HepG2 (cell line): ENCODE measurements around the gene UAP1L1. TPM values are rescaled to one million over a fixed set of nuclear protein-coding genes. Genes with fewer than 3 reads are reported as not detected.

Experiments
- CENPX ChIP-seq: sonication (generic); formaldehyde crosslinking; IDR thresholded peaks from 2 replicates; pipeline ENCODE4 v1.9.0; 2021; ENCODE audit warnings: mild to moderate bottlenecking, missing genetic modification reagents, moderate library complexity
- CREM ChIP-seq, 2 experiments: sonication (generic) in 1 of 2; formaldehyde crosslinking in 1 of 2; IDR thresholded peaks; 2 replicates each; pipeline versions ENCODE4 v1.4.0 to v1.6.1; 2016 to 2020; ENCODE audit warnings: antibody characterized with exemption in 1 of 2, mild to moderate bottlenecking in 1 of 2, missing genetic modification reagents in 1 of 2
- DMAP1 ChIP-seq: IDR thresholded peaks from 2 replicates; pipeline ENCODE4 v1.6.1; 2016
- HIVEP1 ChIP-seq: sonication (generic); formaldehyde crosslinking; IDR thresholded peaks from 2 replicates; pipeline ENCODE4 v1.4.0; 2020; ENCODE audit warnings: mild to moderate bottlenecking, missing genetic modification reagents
- NR2F2 ChIP-seq: IDR thresholded peaks from 2 replicates; pipeline ENCODE4 v1.6.1; 2012; ENCODE audit warnings: low read depth, inconsistent platforms, borderline replicate concordance
- POLR2A ChIP-seq, 2 experiments: IDR thresholded peaks; 2 replicates each; pipeline ENCODE4 v1.6.1; 2011; ENCODE audit warnings: low read depth in 2 of 2, low read length in 2 of 2, mild to moderate bottlenecking in 1 of 2, moderate library complexity in 1 of 2; ENCODE audit not compliant: insufficient read depth in 1 of 2
- SMYD3 ChIP-seq: sonication (generic); formaldehyde crosslinking; IDR thresholded peaks from 2 replicates; pipeline ENCODE4 v1.8.1; 2023; ENCODE audit warnings: mild to moderate bottlenecking, missing genetic modification reagents
- SNAPC2 ChIP-seq: sonication (generic); formaldehyde crosslinking; IDR thresholded peaks from 2 replicates; pipeline ENCODE4 v1.8.1; 2022; ENCODE audit warnings: mild to moderate bottlenecking, missing genetic modification reagents
- SRSF4 ChIP-seq: fragments of 200-400 bp; formaldehyde crosslinking; IDR thresholded peaks from one replicate; pipeline ENCODE4 v1.6.1; 2018; ENCODE audit warnings: mild to moderate bottlenecking, low read depth, low read length, moderate library complexity; ENCODE audit not compliant: poor library complexity, severe bottlenecking
- TOPORS ChIP-seq: sonication (generic); formaldehyde crosslinking; IDR thresholded peaks from 2 replicates; pipeline ENCODE4 v1.8.0; 2023; ENCODE audit warnings: mild to moderate bottlenecking, missing genetic modification reagents
- ZNF430 ChIP-seq: sonication (generic); formaldehyde crosslinking; IDR thresholded peaks from 2 replicates; pipeline ENCODE4 v1.9.0; 2021; ENCODE audit warnings: mild to moderate bottlenecking, missing genetic modification reagents
- ZNF501 ChIP-seq: sonication (generic); formaldehyde crosslinking; IDR thresholded peaks from 2 replicates; pipeline ENCODE4 v1.5.1; 2020; ENCODE audit warnings: mild to moderate bottlenecking, moderate library complexity, missing genetic modification reagents
- ZNF557 ChIP-seq: sonication (generic); formaldehyde crosslinking; IDR thresholded peaks from 2 replicates; pipeline ENCODE4 v1.4.0; 2020; ENCODE audit warnings: missing genetic modification reagents
- ZNF720 ChIP-seq: sonication (generic); formaldehyde crosslinking; IDR thresholded peaks from 2 replicates; pipeline ENCODE4 v1.4.0; 2020; ENCODE audit warnings: missing genetic modification reagents
- ZNF839 ChIP-seq: sonication (generic); formaldehyde crosslinking; IDR thresholded peaks from 2 replicates; pipeline ENCODE4 v1.4.0; 2020; ENCODE audit warnings: missing genetic modification reagents, mild to moderate bottlenecking, borderline replicate concordance
- ZNF878 ChIP-seq: sonication (generic); formaldehyde crosslinking; IDR thresholded peaks from 2 replicates; pipeline ENCODE4 v1.8.1; 2023; ENCODE audit warnings: mild to moderate bottlenecking, missing genetic modification reagents, moderate library complexity
- polyA plus RNA-seq, 8 experiments: library from polyadenylated mRNA; depleted of rRNA in 3 of 8; stranded (reverse) in 7 of 8; unstranded in 1 of 8; fragments of >200 nt; fragmentation: Illumina TruSeq in 4 of 8; extraction: Trizol in 4 of 8; gene quantifications; 2 replicates each; pipeline versions ENCODE4 v1.2.1 to v1.2.3, GENCODE V29; 2011 to 2016; ENCODE audit warnings: low read depth in 4 of 8, missing spikeins in 1 of 8, mixed read lengths in 1 of 8; ENCODE audit not compliant: insufficient read depth in 1 of 8
- total RNA-seq, 5 experiments: library from RNA; depleted of rRNA; stranded (reverse); fragments of >200 nt; fragmentation: Illumina TruSeq; extraction: Trizol; gene quantifications; 2 replicates each; pipeline ENCODE4 v1.2.3, GENCODE V29; 2016; ENCODE audit warnings: low read depth in 1 of 5
- TF ChIP-seq, protein P1 (sequence below): sonication (generic); formaldehyde crosslinking; IDR thresholded peaks from 2 replicates; pipeline ENCODE4 v1.8.0; 2023; ENCODE audit warnings: mild to moderate bottlenecking, missing genetic modification reagents
- TF ChIP-seq, protein P2 (sequence below): sonication (generic); formaldehyde crosslinking; IDR thresholded peaks from 2 replicates; pipeline ENCODE4 v1.4.0; 2020; ENCODE audit warnings: missing genetic modification reagents
- TF ChIP-seq, protein P3 (sequence below): sonication (generic); formaldehyde crosslinking; IDR thresholded peaks from 2 replicates; pipeline ENCODE4 v1.9.0; 2021; ENCODE audit warnings: missing genetic modification reagents, mild to moderate bottlenecking, borderline replicate concordance
- TF ChIP-seq, protein P4 (sequence below): sonication (generic); formaldehyde crosslinking; IDR thresholded peaks from 2 replicates; pipeline ENCODE4 v1.5.0; 2020; ENCODE audit warnings: missing genetic modification reagents
- TF ChIP-seq, protein P5 (sequence below): sonication (generic); formaldehyde crosslinking; IDR thresholded peaks from 2 replicates; pipeline ENCODE4 v1.9.0; 2021; ENCODE audit warnings: missing genetic modification reagents, borderline replicate concordance

The UAP1L1 gene
- total and polyA plus RNA-seq, 2 of the 13 experiments (the other 11 are each of a cell fraction or from before 2014, with no cell fraction given): 5.4 to 6.4 TPM

DNA sequence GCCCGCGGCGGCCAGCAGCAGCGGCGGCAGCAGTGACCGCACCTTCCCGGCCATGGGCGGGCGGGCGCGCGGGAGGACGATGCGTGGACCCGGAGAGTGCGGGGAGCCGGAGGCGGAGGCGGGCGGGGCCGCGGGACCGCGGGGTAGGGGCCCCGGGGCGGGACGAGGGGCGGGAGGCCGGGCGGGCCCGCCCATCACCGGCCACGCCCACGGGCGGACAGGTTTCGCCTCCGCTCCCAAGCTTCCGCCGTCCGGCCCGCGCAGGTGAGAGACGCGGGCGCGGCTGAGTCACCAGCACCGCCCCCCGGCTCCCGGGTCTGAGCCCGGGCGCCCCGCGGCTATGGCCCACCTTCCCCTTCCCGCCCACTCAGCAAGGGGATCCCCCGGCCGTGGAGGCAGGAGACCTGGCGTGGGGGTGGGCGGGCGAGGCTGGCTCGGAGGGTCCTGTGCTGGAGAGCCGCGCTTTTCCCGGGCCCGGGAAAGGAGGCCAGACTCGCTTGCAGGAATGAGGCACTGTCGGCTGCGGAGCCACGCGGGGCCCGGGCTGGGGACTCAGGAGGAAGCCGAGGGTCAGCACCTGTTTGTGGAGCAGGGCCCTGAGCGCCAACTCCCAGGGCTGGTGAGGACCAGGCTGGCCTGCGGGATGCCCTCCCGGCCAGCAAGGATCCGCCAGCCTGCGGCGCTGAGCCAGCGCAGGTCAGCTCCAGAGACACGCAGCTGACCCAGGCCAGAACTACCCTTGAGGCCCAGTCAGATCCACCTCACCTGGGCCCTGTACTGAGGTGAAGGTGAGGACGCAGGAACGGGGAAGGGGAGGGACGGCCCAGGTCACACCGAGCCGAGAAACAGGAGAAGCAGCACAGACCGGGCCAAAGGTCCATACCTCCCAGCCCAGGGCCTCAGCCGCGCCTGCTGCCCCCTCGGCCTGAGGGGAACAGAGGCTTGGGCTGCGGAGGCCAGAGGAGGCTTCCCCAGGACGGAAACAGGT lies 23.1 kb upstream of the UAP1L1 start, which contains the start of gene ENTPD2 (continued):
- TF ChIP-seq, protein P1, sequence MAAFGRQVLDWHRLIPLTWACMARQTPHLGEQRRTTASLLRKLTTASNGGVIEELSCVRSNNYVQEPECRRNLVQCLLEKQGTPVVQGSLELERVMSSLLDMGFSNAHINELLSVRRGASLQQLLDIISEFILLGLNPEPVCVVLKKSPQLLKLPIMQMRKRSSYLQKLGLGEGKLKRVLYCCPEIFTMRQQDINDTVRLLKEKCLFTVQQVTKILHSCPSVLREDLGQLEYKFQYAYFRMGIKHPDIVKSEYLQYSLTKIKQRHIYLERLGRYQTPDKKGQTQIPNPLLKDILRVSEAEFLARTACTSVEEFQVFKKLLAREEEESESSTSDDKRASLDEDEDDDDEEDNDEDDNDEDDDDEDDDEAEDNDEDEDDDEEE (CRISPR knock-in tag): no peak
- TF ChIP-seq, protein P2, sequence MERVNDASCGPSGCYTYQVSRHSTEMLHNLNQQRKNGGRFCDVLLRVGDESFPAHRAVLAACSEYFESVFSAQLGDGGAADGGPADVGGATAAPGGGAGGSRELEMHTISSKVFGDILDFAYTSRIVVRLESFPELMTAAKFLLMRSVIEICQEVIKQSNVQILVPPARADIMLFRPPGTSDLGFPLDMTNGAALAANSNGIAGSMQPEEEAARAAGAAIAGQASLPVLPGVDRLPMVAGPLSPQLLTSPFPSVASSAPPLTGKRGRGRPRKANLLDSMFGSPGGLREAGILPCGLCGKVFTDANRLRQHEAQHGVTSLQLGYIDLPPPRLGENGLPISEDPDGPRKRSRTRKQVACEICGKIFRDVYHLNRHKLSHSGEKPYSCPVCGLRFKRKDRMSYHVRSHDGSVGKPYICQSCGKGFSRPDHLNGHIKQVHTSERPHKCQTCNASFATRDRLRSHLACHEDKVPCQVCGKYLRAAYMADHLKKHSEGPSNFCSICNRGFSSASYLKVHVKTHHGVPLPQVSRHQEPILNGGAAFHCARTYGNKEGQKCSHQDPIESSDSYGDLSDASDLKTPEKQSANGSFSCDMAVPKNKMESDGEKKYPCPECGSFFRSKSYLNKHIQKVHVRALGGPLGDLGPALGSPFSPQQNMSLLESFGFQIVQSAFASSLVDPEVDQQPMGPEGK (CRISPR knock-in tag): no peak; the same call in 1 of the 2 replicates
- TF ChIP-seq CREM (IDR thresholded peaks at IDR 0.05) (no peak), CREM (CRISPR knock-in tag; IDR thresholded peaks at IDR 0.05) (no peak), POLR2A (IDR thresholded peaks at IDR 0.05; ENCODE audit: insufficient read depth in 1 of 2, low read depth in 2 of 2, low read length in 2 of 2) (peak in 1 of 2 experiments; percentile 29; a peak in 1 of 4 replicates), ZNF720 (CRISPR knock-in tag) (no peak), CENPX (CRISPR knock-in tag) (no peak), ZNF501 (CRISPR knock-in tag) (peak; percentile 33; the same call in 1 of the 2 replicates), TOPORS (no peak), ZNF839 (CRISPR knock-in tag) (no peak), ZNF878 (no peak), HIVEP1 (CRISPR knock-in tag) (no peak), ZNF430 (CRISPR knock-in tag) (peak; percentile 86), ZNF557 (no peak), SNAPC2 (CRISPR knock-in tag) (no peak), NR2F2 (peak; percentile 5; the same call in 1 of the 2 replicates), SMYD3 (no peak), DMAP1 (CRISPR knock-in tag) (no peak; the same call in 1 of the 2 replicates), SRSF4 (no peak)
- TF ChIP-seq, protein P3, sequence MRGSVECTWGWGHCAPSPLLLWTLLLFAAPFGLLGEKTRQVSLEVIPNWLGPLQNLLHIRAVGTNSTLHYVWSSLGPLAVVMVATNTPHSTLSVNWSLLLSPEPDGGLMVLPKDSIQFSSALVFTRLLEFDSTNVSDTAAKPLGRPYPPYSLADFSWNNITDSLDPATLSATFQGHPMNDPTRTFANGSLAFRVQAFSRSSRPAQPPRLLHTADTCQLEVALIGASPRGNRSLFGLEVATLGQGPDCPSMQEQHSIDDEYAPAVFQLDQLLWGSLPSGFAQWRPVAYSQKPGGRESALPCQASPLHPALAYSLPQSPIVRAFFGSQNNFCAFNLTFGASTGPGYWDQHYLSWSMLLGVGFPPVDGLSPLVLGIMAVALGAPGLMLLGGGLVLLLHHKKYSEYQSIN (CRISPR knock-in tag): no peak
- TF ChIP-seq, protein P4, sequence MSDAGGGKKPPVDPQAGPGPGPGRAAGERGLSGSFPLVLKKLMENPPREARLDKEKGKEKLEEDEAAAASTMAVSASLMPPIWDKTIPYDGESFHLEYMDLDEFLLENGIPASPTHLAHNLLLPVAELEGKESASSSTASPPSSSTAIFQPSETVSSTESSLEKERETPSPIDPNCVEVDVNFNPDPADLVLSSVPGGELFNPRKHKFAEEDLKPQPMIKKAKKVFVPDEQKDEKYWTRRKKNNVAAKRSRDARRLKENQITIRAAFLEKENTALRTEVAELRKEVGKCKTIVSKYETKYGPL (CRISPR knock-in tag): no peak
- TF ChIP-seq, protein P5, sequence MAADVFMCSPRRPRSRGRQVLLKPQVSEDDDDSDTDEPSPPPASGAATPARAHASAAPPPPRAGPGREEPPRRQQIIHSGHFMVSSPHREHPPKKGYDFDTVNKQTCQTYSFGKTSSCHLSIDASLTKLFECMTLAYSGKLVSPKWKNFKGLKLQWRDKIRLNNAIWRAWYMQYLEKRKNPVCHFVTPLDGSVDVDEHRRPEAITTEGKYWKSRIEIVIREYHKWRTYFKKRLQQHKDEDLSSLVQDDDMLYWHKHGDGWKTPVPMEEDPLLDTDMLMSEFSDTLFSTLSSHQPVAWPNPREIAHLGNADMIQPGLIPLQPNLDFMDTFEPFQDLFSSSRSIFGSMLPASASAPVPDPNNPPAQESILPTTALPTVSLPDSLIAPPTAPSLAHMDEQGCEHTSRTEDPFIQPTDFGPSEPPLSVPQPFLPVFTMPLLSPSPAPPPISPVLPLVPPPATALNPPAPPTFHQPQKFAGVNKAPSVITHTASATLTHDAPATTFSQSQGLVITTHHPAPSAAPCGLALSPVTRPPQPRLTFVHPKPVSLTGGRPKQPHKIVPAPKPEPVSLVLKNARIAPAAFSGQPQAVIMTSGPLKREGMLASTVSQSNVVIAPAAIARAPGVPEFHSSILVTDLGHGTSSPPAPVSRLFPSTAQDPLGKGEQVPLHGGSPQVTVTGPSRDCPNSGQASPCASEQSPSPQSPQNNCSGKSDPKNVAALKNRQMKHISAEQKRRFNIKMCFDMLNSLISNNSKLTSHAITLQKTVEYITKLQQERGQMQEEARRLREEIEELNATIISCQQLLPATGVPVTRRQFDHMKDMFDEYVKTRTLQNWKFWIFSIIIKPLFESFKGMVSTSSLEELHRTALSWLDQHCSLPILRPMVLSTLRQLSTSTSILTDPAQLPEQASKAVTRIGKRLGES (CRISPR knock-in tag): 0 out of 2 replicates have a peak, but pooled peaks have one; percentile 33
